Cerebellar nuclear complex (tissue), 1 donor: ENCODE results near the gene SKIDA1.

Experiments
- DNase-seq, 2 experiments: peaks; one replicate each; lab custom pipeline; 2025; lab: John Stamatoyannopoulos, UW

SKIDA1 gene

DNA sequence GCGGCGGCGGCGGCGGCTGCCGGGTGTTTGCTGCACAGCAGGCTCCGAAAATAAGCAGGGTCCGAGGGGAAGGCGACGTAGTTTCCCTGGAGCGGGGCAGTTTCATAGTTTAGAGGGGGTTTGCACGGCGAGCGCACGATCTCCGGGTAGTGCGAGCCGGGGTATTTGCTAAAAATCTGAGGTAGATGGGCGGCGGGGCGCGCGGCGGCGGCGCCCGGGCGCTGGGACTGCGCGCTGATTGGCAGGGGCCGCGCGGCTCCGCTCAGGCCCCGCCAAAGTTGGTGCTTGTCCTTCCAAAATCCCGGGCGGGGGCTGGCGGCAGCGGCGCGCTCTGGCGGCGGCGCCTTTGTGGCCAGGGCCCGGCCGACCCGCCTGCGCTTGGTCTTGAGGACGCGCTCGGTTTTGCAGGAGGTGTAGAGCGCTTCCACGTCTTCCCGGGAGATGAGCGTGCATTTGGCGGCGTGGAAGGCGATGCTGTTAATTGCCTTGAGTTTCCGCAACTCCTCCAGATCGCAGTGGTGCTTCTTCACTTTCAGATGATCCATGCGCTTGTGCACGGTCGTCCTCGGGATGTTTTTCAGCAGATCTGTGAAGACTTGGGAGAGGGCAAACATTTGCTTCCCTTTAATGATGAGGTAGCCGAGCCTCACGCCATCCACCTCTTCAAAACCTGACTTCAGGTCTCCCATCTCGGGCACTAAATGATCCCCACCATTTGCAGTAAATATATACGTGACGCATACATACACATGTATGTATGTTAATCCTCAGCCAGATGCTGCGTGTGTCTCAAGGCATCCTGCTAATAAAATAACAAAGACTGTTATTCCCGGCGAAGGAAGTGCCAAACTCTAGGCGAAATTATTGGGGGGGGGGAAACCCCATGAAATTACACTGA lies 8.1 kb downstream of the SKIDA1 start:
- DNase-seq: no peak

DNA sequence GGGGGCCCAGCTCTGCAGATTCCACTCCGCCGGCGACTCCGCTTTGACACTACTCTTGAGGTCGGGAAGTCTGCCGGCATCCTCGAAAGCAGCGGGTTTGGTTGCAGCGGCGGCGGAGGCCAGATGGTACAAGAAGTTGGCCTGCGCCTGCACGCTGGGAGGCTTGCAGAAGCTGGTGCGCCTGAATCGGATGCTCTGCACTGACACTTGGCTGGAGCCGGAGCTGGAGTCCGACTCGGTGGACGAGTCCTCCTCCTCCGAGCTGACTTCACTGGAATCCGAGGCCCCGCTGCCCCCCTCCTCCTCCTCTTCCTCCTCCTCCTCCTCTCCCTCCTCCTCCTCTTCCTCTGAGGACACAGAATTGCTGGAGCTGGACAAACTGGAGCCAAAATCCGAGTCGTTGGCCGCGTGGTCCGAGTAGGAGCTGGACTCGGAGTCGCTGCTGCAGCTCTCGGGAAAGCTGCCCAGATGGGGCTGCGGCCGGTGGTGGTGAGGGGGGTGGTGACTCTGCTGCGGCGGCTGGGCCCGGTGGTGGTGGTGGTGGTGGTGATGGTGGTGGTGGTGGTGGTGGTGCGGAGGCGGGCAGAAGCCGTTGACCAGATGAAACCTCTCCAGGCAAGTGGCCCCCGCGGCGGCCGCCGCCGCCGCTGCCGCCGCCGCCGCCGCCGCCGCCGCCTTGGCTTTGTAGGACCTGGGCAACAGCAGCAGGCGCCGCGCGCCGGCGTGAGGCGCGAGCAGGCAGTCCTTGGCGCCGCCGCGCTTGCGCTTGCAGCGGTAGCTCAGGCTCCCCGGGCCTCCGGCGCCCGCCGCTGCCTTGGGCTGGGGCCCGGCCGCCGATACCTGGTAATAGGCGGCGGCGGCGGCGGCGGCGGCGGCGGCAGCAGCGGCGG lies 9.0 kb downstream of the SKIDA1 start:
- no peak for DNase-seq

- no peak for DNase-seq
Observed at GRCh38 chr10:21515361-21516241, 9.9 kb downstream of the SKIDA1 start.

DNA sequence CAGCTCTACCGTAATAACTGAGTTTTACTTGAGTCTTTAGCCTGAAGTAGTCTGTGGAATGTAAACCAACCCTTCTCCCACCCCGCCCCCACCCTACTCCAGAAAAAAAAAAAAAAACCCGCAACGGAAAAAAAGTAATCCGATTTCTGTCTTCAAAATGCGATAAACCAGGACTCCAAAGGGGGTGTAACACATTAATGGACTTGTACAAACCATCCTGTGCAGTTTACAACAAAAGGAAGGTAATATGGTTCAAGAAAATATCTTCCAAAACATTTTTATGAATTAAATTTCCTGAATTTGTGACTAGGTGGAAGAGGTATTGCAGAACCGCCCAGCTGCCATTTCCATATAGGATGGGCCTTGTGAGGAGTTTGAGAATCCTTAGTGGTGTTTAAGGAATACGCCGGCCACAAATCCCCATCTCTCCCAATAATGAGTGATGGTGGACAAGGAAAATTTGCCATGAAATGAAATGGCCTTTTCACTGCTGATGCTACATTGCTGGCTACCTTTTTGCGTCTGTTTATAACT lies 10.6 kb downstream of the SKIDA1 start:
- no peak for DNase-seq

DNA sequence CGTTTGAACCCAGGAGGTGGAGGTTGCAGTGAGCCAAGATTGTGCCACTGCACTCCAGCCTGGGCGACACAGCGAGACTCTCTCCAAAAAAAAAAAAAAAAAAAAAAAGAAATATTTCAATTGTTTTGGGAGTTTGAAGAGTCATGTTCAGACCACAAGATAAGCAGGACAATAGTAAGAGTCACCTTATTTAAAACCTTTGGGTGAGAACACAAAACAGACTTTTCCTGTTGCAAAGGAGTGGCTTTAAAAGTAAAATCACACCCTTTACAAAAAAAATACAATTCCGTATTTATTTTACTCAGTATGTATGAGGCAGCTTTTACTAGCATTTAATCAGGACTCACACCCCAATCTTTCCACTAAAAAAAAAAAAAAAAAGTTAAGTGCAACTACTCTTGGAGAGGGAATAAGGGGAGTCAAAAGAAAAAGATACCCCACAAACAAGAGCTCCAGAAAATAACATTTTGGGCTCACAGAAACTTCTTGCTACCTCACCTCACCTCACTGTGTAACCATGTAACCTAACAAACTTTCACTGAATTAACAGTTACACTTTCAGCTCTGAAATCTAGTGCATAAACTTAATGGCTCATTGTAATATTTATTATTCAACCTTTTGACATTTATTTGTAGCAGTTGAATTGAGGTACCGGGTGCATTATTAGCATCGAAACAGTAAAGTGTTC lies 11.2 kb downstream of the SKIDA1 start:
- no peak for DNase-seq

DNA sequence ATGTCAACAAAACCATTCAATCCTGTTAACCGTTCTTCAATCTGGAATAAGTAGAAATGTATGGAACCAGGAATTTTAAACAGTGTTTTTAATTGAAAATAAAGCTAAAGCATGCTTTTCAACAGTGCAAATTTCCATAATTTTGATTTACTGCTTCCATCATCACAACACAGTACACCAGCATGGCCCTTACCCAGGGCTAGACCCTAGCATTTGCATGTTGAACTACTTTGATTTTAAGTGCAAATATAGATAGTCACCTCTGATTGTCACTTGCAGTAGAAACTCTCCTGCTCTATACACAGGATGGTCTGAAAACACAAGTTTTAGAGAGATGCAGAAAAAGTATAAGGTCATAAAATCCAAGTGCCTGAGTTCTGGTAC lies 12.1 kb downstream of the SKIDA1 start:
- DNase-seq: no peak

GRCh38 chr10:21512573-21513404 lies 12.7 kb downstream of the SKIDA1 start:
- no peak for DNase-seq

GRCh38 chr10:21511946-21512572 lies 13.4 kb downstream of the SKIDA1 start:
- no peak for DNase-seq

DNA sequence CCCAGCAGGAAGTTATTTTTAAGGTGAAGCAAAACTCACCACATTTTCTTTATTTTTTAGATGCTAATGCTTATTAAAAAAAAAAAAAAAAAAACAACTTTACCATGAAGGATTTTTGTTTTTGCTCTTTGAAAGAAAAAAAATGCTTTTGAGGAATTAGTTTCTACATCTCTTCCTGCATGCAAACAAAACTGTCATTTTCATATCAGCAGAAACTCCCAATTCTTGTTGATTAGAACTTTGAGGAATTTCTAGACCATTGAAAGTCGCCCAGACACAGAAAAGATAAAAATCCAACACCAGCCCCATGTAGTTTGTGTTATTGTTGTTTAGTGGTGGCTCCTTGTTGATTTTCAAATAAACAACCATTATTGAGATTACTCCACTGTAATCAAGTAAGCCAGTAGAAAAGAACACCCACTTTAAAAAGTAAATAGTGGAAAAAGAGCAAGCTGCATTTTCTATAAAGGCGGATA lies 14.3 kb downstream of the SKIDA1 start:
- no peak for DNase-seq

- DNase-seq: no peak
Observed at GRCh38 chr10:21510241-21511094, 15.0 kb downstream of the SKIDA1 start.

- no peak for DNase-seq
Observed at GRCh38 chr10:21509341-21510240, 15.9 kb downstream of the SKIDA1 start.

DNA sequence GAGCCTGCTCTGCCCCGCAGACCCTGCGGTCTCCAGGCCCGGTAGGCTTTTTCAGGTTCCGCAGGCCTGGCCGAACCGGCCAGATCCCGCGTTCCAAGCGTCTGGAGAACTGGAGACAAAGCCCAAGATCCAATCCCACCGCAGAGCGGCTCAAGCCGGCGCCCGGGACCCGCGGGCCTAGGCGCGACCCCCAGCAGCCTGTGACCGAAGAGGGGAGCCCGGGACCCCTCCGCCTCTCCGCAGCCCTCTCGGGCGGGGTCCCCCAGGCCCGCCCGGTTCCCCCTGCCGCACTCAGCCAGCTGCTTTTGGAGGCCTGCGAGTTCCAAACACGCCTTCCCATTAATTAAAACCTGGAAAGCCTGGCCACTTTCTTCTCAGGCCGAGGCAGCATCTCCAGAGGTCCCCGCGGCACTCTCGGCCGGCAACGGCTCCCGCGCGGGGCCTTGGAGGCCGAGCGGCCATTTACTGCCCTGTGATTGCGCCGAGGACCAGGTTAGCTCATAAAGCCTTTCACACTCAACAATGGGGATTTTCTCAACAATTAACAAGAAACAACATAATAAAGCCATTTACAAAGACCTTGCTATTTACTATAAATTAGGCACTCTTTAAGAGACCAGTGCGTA lies 16.7 kb downstream of the SKIDA1 start:
- no peak for DNase-seq

GRCh38 chr10:21507150-21507549 lies 18.3 kb downstream of the SKIDA1 start:
- DNase-seq: no peak

GRCh38 chr10:21506351-21506750 lies 19.1 kb downstream of the SKIDA1 start:
- DNase-seq: no peak

GRCh38 chr10:21505711-21506278 lies 19.7 kb downstream of the SKIDA1 start:
- no peak for DNase-seq

GRCh38 chr10:21503542-21503941 lies 21.9 kb downstream of the SKIDA1 start:
- no peak for DNase-seq

DNA sequence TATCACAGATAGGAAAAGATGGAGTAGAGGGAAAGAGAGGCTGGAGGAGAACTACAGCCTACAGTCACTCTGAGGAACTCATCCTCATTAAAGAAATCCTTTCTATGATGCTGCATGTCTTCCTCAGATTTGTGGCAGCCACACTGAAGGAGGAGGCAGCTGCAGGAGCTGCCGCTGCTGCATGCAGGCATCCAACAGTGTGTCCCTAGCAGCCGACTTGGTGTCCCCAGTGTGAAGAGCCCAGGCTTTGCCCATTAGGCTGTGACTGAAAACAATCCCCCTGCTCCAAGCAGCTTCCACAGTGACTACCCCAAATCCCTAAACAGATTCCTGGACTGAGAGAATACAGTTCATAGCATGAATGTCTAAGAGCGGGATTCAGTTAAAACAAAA lies 23.1 kb downstream of the SKIDA1 start:
- no peak for DNase-seq
